ENCODE results near the gene TOMM40L. TPM values are rescaled to one million over a fixed set of nuclear protein-coding genes. Genes with fewer than 3 reads are reported as not detected.

TOMM40L gene
- polyA plus RNA-seq, 1 donor from 2014 or later = 3.8 TPM

DNA sequence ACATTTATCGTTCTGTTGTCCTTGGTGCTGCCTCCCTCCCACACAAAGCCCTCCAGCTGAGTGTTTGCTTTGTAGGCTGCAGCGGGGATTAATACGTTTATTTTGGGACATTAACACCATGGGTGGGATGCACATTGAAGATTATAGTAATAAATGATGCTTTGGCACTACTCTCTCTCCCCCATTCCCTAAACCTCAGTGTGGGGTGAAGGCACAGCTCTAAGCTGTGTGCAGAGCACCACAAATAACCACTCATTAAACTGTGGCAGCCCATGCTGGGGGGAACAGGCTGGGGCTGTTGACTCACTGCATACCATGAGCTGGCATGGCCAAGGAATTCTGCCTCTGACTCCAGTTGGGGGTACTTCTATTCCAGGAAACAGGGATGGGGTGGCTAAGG, 40.3 kb downstream of the TOMM40L start:
- Mint-ChIP-seq H3K4me3 (no peak overlapping the region), H3K4me1 (peaks cover 4 to 18% (median 16%) of the 10 kb centered on the region in 3 donors), H3K36me3 (no peaks in the 10 kb centered on the region), H3K27me3 (peaks cover 20% of the 10 kb centered on the region), H3K27ac (no peak overlapping the region), H3K9me3 (no peaks in the 10 kb centered on the region)

DNA sequence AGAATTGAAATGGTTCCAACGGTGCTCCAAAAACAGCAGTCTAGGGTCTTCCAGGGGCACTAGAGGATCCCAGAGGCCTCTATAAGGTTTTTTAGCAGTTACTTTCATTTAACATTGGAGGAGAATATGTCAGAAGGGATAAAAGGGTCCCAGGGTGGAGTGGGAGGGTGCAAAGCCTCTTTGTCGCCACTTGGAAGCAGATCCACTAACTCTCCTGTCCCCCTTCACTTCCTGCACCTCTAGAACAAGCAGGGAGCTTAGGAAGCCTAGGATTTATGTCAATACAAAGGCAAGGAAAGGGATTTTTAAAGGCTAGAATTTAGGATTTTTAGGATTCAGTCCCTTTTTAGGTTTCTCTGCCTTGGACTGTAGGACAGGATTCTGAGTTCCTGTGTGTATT, 41.0 kb downstream of the TOMM40L start:
- Mint-ChIP-seq H3K9me3 (no peaks in the 10 kb centered on the region), H3K27ac (no peak overlapping the region), H3K4me1 (peaks cover 1 to 14% (median 10%) of the 10 kb centered on the region in 3 donors), H3K4me3 (no peak overlapping the region), H3K36me3 (no peaks in the 10 kb centered on the region), H3K27me3 (peaks cover 14% of the 10 kb centered on the region)

DNA sequence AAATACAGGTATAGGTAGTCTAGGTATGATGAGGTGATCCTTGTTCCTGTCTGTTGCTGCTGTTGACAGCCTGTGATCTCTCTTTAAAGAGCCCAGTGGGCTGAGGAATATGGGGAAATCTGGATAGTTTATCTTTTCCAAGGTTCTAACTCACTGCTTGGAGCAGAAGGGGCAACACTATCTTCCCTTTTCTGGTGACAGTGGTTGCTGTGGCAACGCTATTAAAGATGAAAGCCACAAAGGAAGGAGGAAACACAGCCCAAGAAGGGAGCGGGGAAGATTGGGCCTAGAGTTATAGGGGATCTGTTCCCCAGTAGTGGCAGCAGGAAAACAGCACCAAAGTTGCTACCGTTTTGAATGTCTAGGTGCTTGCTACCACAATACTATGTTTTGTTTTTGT, 41.5 kb downstream of the TOMM40L start:
- no peaks in the 10 kb centered on the region for H3K36me3 Mint-ChIP-seq
- peaks cover 11% of the 10 kb centered on the region for H3K27me3 Mint-ChIP-seq
- no peak overlapping the region for H3K4me3 Mint-ChIP-seq
- no peak overlapping the region for H3K27ac Mint-ChIP-seq
- peaks cover 0 to 14% (median 9%) of the 10 kb centered on the region in 3 donors for H3K4me1 Mint-ChIP-seq
- H3K9me3 Mint-ChIP-seq = no peaks in the 10 kb centered on the region

DNA sequence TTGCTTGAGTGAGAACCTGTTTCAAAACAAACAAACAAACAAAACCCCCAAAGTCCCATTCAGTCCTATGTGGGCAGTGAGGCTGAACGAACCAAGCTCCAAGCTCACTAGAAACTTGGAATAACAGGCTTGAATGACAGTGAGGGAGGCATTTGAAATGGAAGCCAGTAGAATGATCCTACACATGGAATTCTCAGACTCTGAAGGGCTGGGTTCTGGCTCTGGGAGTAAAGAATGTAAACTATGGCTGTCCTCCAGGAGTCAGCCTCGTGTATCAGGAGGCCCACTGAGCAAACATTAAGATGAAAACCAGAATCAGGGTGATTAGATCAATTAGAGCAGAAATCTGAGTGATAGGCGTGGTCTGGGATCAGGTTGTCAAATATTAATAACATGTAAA, 47.5 kb downstream of the TOMM40L start:
- H3K4me1 Mint-ChIP-seq = peaks cover 0 to under 1% (median 0%) of the 10 kb centered on the region in 3 donors
- H3K27ac Mint-ChIP-seq = no peak overlapping the region
- H3K36me3 Mint-ChIP-seq = no peaks in the 10 kb centered on the region
- peaks cover 10% of the 10 kb centered on the region for H3K27me3 Mint-ChIP-seq
- H3K4me3 Mint-ChIP-seq = no peak overlapping the region
- no peaks in the 10 kb centered on the region for H3K9me3 Mint-ChIP-seq

DNA sequence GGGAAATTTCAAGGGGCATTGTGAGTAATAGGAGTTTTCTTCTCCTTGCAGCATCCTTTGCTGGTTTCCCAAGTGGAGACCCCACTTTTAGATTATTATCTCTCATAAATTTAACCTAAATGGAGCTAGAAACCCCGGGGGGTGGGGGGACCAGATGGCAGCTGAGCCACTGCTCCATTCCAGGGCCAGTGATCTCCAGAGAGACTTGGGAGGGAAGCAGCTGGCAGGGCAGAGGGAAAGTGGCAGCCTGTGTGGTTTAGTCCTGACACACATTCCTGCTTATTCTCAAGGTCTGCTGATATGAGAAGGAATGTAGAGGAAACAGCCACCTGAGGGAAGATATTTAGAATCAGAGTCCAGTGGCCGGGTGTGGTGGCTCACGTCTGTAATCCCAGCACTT, 49.0 kb downstream of the TOMM40L start:
- Mint-ChIP-seq H3K36me3 (no peaks in the 10 kb centered on the region), H3K4me3 (peak overlapping the region in 1 of 4 donors; percentile 28), H3K9me3 (no peaks in the 10 kb centered on the region), H3K4me1 (no peaks in the 10 kb centered on the region), H3K27ac (no peak overlapping the region), H3K27me3 (peaks cover 10% of the 10 kb centered on the region)

Other genes with a start within 250 kb of the TOMM40L start
- 4.8 TPM for gene F11R, start 204.9 kb upstream of the TOMM40L start, polyA plus RNA-seq
- gene TSTD1, start 187.1 kb upstream of the TOMM40L start, polyA plus RNA-seq = 349 TPM
- 13.5 TPM for gene USF1, start 180.1 kb upstream of the TOMM40L start, polyA plus RNA-seq
- gene ARHGAP30, start 156.2 kb upstream of the TOMM40L start, polyA plus RNA-seq = 138 TPM
- not detected for gene NECTIN4, start 136.5 kb upstream of the TOMM40L start, polyA plus RNA-seq
- 5.0 TPM for gene KLHDC9, start 127.7 kb upstream of the TOMM40L start, polyA plus RNA-seq
- gene PFDN2, start 108.0 kb upstream of the TOMM40L start, polyA plus RNA-seq = 95.2 TPM
- 19.7 TPM for gene NIT1, start 108.0 kb upstream of the TOMM40L start, polyA plus RNA-seq
- gene DEDD, start 93.4 kb upstream of the TOMM40L start, polyA plus RNA-seq = 39.1 TPM
- 122 TPM for gene UFC1, start 72.1 kb upstream of the TOMM40L start, polyA plus RNA-seq
- 30.1 TPM for gene USP21, start 66.6 kb upstream of the TOMM40L start, polyA plus RNA-seq
- 13.4 TPM for gene PPOX, start 59.6 kb upstream of the TOMM40L start, polyA plus RNA-seq
- gene B4GALT3, start 48.6 kb upstream of the TOMM40L start, polyA plus RNA-seq = 44.2 TPM
- gene ADAMTS4, start 27.0 kb upstream of the TOMM40L start, polyA plus RNA-seq = not detected
- gene NDUFS2, start 23.7 kb upstream of the TOMM40L start, polyA plus RNA-seq = 71.3 TPM
- 6.6 TPM for gene FCER1G, start 10.8 kb upstream of the TOMM40L start, polyA plus RNA-seq
- gene APOA2, start 2.4 kb upstream of the TOMM40L start, polyA plus RNA-seq = not detected
- gene NR1I3, start 12.1 kb downstream of the TOMM40L start, polyA plus RNA-seq = not detected
- not detected for gene PCP4L1, start 32.7 kb downstream of the TOMM40L start, polyA plus RNA-seq
- gene MPZ, start 83.9 kb downstream of the TOMM40L start, polyA plus RNA-seq = not detected
- gene SDHC, start 88.3 kb downstream of the TOMM40L start, polyA plus RNA-seq = 173 TPM
- not detected for gene CFAP126, start 141.8 kb downstream of the TOMM40L start, polyA plus RNA-seq

All from IgD-negative memory B cell (primary cell).